T-helper 17 cell (primary cell): ENCODE data around the gene S100A11. TPM values are rescaled to one million over a fixed set of nuclear protein-coding genes. Genes with fewer than 3 reads are reported as not detected.
A peak's percentile ranks its signal among the peaks of the same experiment; 100 is the strongest.
"Not testable (repeated sequence)": the region's sequence is repeated elsewhere in the genome, so short reads cannot be mapped to it uniquely, and the experiment has no call there.

Experiments
- ATAC-seq: fragments of 150-1000 bp; cut with Tn5 transposase; 2 replicates; pipeline ENCODE4 v1.10.0; 2021; ENCODE audit warnings: mild to moderate bottlenecking, moderate library complexity
- DNase-seq, 3 donors: peaks; one replicate each; pipeline versions ENCODE4 v3.0.0 to v3.0.0-alpha.2; 2020 to 2021
- H3K9me3 ChIP-seq: one replicate; pipeline ENCODE4 v1.7.0; 2013; ENCODE audit warnings: low read length, mild to moderate bottlenecking; ENCODE audit not compliant: control insufficient read depth, poor library complexity, severe bottlenecking
- H3K27ac Mint-ChIP-seq: one replicate; pipeline ENCODE4 v1.8.0; 2022; ENCODE audit warnings: mild to moderate bottlenecking, moderate library complexity, mixed read lengths
- H3K27me3 Mint-ChIP-seq: one replicate; pipeline ENCODE4 v1.8.0; 2022; ENCODE audit warnings: mixed read lengths
- H3K36me3 Mint-ChIP-seq: one replicate; pipeline ENCODE4 v1.8.0; 2022; ENCODE audit warnings: low read depth, mixed read lengths
- H3K4me1 Mint-ChIP-seq: one replicate; pipeline ENCODE4 v1.8.0; 2022; ENCODE audit warnings: mild to moderate bottlenecking, mixed read lengths
- H3K4me3 Mint-ChIP-seq: one replicate; pipeline ENCODE4 v1.8.0; 2022; ENCODE audit warnings: mild to moderate bottlenecking, moderate library complexity, mixed read lengths
- total RNA-seq, 4 donors: library from RNA in 2 of 4; stranded (reverse) in 2 of 4; gene quantifications; one replicate each; pipeline ENCODE4 v1.2.3 and lab custom pipeline; 2022 to 2026

The S100A11 gene
- total RNA-seq (100 to 1,000 TPM in 1 of 2 donors, 10 to 100 TPM in 1; 76.4 to 117 TPM), total RNA-seq (lab: John Stamatoyannopoulos, UW) (16.0 to 60.6 reads per million in 2 donors)

DNA sequence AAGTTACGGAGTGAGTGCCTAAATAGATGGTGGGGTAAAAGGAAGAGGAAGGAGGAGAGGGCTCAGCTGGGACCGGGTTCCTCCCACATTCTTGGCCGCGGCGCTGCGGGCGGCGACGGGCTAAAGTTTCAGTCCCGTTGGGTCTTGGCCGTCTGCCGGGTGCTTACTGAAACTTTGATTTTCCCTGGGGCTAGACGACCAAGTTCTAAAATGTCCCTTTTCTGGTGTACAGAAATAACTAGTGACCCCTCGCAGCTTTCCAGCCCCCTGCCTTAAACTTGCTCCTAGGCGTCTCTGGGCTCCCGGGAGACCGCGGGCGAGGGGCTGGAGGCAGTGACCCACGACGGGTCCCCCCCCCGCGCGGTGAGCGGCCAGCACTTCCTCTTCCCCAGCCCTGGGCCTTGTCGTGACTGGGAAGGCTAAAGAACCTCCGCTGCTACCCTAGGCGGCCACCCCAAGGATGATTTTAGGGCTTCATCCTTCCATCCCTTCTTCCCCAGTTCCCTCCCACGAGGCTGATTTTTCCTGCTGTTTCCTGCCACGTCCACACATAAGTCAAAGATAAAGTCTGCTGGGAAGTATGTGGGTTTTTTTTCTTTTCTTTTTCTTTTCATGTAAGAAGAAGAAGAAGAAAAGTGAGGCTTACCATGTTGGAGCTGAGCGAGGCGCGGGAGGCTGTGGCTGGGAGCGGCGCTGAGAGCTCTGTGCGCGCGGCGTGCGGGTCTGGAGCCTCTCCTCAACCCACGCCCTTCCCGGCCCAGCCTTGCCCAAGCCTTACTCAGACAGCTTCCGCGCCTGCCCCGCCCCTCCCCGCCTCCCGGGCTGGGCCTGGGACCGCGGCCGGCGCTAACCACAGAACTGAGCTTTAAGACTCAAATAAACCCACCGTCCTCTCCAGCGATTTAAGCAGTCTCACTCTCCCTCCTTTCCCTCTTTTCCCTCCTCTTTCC is at the start of gene S100A11:
S100A11 (minus strand) TSS at position 738 of the 950 bp plus-strand sequence; CDS start at position 649, 89 bp downstream.
- H3K4me1 Mint-ChIP-seq, result peaks cover 33% of the 10 kb centered on the region
- H3K9me3 ChIP-seq, result no peaks in the 10 kb centered on the region
- H3K27me3 Mint-ChIP-seq, result no peaks in the 10 kb centered on the region
- ATAC-seq (peak; percentile 53), DNase-seq (peak; percentile 55 to 59 (median 57))
- peak within 1 kb of the TSS; percentile 99 for H3K27ac Mint-ChIP-seq
- peak within 1 kb of the TSS; percentile 98 for H3K4me3 Mint-ChIP-seq
- H3K36me3 Mint-ChIP-seq, result peaks cover 10% of the 10 kb centered on the region

DNA sequence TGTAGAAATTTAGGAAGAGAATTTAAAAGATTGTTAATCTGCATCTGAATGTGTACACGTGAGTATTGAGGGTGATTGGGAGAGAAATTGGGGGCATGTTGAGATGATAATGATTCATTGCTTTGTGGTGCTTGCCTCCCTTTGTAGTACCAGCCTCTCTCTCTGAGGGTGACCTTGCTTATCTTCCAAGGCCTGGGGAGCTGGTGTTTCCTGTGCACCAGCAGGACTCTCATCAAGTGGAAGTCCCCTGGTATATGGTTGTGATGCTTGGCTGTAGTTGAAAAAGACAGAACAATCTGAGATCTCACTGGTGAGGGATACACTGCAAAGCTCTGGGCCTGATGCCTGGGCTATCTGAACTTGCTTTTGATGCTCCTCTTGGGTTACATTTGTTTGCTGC is 48.0 kb upstream of the S100A11 start:
- Mint-ChIP-seq H3K27ac (no peak overlapping the region), H3K36me3 (no peaks in the 10 kb centered on the region), H3K4me1 (no peaks in the 10 kb centered on the region), H3K27me3 (peaks cover 22% of the 10 kb centered on the region), H3K4me3 (no peak overlapping the region)
- no peaks in the 10 kb centered on the region for H3K9me3 ChIP-seq
- ATAC-seq, result no peak
- DNase-seq, result no peak

DNA sequence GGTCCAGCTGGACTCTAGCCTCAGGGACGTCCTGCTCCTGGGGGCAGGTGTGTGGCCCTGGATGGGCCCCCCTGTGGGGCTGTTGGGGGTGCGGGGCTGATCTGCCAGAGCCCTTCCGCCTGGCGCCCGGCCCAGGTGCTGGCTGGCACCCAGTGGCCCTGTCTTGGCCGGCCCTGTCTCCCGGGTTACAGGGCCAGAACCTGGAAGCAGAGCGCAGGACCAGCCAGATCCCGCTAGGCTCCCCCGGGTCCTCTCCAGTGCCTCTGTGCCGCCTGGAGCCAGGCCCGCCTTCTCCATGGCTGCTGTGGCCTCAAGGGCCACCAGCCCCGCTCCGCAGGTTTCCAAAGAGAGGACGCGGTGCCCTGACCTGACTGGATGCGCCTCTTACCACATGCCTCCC is 44.2 kb upstream of the S100A11 start:
- H3K4me1 Mint-ChIP-seq, H3K9me3 ChIP-seq, ATAC-seq, H3K36me3 Mint-ChIP-seq, H3K4me3 Mint-ChIP-seq, H3K27ac Mint-ChIP-seq, DNase-seq: not testable (repeated sequence)
- peaks cover 44% of the 10 kb centered on the region for H3K27me3 Mint-ChIP-seq

DNA sequence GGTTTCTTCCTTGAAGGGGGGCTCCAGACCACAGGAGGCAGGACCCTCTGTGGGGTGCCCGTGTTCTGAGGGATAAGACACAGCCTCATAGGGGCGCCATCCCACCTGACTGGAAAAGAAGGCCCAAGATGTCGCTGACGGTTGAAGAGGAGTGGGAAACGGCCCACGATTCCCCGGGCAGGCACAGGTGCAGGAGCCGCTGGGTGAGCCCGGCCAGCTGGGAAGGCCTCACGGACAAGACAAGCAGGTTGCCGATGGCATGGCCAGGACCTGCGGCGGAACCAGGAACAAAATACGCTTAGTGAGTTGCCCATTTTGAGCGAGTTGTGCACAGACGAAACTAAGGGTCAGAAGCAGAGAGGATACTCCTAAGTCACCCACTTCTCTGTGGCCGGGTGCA is 43.7 kb upstream of the S100A11 start:
- not testable (repeated sequence) for DNase-seq, H3K27ac Mint-ChIP-seq, H3K36me3 Mint-ChIP-seq, H3K9me3 ChIP-seq, H3K4me3 Mint-ChIP-seq, ATAC-seq, H3K4me1 Mint-ChIP-seq
- peaks cover 47% of the 10 kb centered on the region for H3K27me3 Mint-ChIP-seq

DNA sequence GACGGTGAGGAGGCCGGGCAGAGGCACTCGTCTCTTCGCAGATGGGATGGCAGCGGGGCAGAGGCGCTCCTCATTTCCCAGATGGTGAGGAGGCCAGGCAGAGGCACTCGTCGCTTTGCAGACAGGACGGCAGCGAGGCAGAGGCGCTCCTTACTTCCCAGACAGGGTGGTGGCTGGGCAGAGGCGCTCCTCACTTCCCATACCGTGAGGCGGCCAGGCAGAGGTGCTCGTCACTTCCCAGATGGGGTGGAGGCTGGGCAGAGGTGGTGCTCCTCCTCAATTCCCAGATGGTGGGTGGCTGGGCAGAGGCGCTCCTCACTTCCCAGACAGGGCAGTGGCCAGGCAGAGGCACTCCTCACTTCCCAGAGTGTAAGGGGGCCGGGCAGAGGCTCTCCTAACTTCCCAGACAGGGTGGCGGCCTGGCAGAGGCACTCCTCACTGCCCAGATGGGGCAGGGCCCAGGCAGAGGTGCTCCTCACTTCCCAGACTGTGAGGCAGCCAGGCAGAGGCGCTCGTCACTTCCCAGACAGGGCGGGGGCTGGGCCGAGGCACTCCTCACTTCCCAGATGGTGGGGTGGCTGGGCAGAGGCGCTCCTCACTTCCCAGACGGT is 42.1 kb upstream of the S100A11 start:
- H3K36me3 Mint-ChIP-seq, result peaks cover 4% of the 10 kb centered on the region
- DNase-seq (no peak), ATAC-seq (no peak)
- H3K4me3 Mint-ChIP-seq, result no peak overlapping the region
- H3K27ac Mint-ChIP-seq, result no peak overlapping the region
- no peaks in the 10 kb centered on the region for H3K9me3 ChIP-seq
- H3K4me1 Mint-ChIP-seq, result no peaks in the 10 kb centered on the region
- peaks cover 59% of the 10 kb centered on the region for H3K27me3 Mint-ChIP-seq

DNA sequence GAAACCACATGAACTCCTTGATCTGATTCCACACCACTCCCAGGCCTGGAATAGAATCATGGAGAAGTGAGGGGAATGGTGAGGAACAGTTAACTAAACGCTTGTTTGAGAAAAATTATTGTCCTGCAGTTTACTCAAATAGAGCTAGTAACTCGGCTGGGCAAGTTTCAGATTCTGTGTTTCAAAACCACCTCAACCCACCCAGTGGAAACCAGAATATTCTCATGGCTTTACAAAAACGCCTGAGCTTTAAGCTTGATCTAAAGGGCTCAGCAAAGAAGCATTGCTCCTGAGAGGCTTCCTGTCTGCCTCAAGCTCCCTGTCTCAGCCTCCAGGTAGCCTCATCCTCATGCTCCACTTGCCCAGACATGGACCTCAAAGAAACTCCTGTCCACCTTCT is 35.5 kb upstream of the S100A11 start:
- no peak overlapping the region for H3K27ac Mint-ChIP-seq
- H3K27me3 Mint-ChIP-seq, result peaks cover 77% of the 10 kb centered on the region
- H3K36me3 Mint-ChIP-seq, result peaks cover 10% of the 10 kb centered on the region
- no peak for ATAC-seq
- no peaks in the 10 kb centered on the region for H3K4me1 Mint-ChIP-seq
- no peaks in the 10 kb centered on the region for H3K9me3 ChIP-seq
- H3K4me3 Mint-ChIP-seq, result no peak overlapping the region
- no peak for DNase-seq

DNA sequence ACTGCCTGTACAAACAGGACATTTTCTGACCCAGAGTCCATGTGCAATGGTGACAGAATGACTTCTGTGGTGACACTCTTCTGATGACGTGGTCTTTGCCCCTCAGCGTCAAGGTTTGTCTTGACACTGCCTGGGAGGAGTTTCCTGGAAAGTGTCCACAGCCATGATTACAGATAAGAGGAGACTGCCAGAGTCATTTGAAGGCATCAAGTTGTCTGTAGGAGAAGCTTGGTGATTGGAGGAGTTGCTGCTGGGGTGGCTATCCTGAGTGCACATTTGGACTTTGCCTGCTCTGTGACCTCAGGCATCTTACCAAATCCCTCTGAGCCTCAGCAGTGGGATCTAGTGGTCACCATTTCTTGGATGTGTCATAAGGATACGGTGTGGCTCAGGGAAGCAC is 34.3 kb upstream of the S100A11 start:
- H3K4me1 Mint-ChIP-seq, result no peaks in the 10 kb centered on the region
- ATAC-seq (no peak), DNase-seq (no peak)
- H3K27ac Mint-ChIP-seq, result no peak overlapping the region
- H3K27me3 Mint-ChIP-seq, result peaks cover 77% of the 10 kb centered on the region
- H3K9me3 ChIP-seq, result no peaks in the 10 kb centered on the region
- no peak overlapping the region for H3K4me3 Mint-ChIP-seq
- peaks cover 8% of the 10 kb centered on the region for H3K36me3 Mint-ChIP-seq

DNA sequence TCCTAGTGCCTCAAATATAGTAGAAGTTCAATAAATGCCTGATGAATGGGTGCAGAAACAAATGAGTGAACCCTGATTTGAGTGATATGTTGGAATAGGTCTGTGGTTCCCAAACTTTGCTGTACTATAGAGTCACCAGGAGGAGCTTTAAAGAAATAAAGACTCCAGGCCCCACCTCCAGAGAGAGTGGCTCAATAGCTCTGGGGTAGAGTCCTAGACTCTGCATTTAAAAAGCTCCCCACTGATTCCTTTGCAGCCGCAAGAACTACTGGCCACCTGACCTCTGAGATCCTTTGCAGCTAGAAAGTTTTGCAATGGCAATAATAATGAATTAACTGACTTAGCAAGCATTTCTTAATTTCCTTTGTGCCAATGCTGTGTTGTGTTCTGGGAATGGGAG is 31.1 kb upstream of the S100A11 start:
- no peaks in the 10 kb centered on the region for H3K9me3 ChIP-seq
- Mint-ChIP-seq H3K36me3 (peaks cover 6% of the 10 kb centered on the region), H3K27me3 (peaks cover 68% of the 10 kb centered on the region), H3K4me1 (no peaks in the 10 kb centered on the region), H3K4me3 (no peak overlapping the region), H3K27ac (no peak overlapping the region)
- ATAC-seq (no peak), DNase-seq (no peak)

DNA sequence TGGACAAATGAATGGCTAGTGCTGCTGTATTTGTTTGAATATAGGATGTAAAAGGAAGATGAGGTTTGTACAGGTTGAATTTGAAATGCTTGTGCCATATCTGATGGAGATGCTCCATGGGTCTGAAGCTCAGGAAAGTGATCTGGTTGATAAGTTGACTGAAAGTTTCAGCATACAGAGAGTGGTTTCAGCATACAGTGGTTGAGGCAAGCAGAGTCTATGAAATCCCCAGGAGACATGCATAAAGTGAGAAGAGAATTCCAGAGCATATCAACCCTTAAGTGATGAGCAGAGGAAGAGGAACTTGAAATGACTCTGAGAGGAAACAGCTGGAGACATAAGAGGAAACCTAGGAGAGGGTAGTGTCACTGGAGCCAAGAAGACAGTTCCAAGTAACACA is 30.3 kb upstream of the S100A11 start:
- Mint-ChIP-seq H3K4me1 (no peaks in the 10 kb centered on the region), H3K27me3 (peaks cover 61% of the 10 kb centered on the region), H3K27ac (no peak overlapping the region), H3K4me3 (no peak overlapping the region), H3K36me3 (peaks cover 4% of the 10 kb centered on the region)
- DNase-seq (no peak), ATAC-seq (no peak)
- no peaks in the 10 kb centered on the region for H3K9me3 ChIP-seq

DNA sequence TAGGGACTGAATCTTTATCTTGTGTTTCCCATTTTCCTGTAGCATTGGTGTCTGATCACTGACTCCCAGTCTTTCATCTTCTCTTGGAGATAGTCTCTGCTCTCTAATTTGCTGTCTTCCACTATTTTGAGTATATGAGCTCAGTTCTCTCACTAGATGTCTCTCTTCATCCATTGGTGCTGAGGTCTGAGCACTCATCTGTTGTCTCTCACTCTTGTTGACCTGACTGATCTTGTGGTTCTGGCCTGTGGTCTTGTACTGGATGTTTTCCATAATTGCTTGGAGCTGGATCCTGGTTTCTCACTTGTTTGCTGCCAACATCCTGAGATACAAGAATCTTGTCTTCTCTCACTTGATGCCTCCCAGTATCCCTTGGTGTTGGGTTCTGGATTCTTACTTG is 25.1 kb upstream of the S100A11 start:
- no peaks in the 10 kb centered on the region for H3K4me1 Mint-ChIP-seq
- H3K9me3 ChIP-seq, result no peaks in the 10 kb centered on the region
- H3K27ac Mint-ChIP-seq, result no peak overlapping the region
- peaks cover 31% of the 10 kb centered on the region for H3K27me3 Mint-ChIP-seq
- H3K36me3 Mint-ChIP-seq, result peaks cover 2% of the 10 kb centered on the region
- no peak for DNase-seq
- no peak overlapping the region for H3K4me3 Mint-ChIP-seq
- no peak for ATAC-seq

DNA sequence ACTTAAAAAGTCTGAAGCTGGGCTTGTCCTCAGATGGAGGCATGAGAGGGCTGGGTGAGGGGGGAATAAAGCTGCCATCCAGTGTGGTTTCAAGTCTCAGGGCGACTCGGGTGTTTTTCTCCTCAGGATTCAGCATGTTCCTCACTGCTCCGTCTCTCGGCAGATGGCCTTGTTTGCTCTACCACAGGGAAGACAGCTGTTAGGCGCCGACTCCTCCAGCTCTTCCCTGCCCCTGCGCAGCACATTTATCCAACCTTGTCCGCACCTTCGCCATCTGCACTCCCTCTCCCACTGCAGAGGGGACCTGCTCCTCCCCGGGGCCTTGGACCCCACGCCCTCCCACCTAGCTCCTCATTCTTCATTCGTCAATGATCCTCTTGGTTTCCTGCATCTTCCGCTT is 16.6 kb upstream of the S100A11 start:
- Mint-ChIP-seq H3K27me3 (peaks cover 27% of the 10 kb centered on the region), H3K27ac (peak overlapping the region; percentile 41), H3K36me3 (no peaks in the 10 kb centered on the region), H3K4me3 (no peak overlapping the region), H3K4me1 (peaks cover 9% of the 10 kb centered on the region)
- no peaks in the 10 kb centered on the region for H3K9me3 ChIP-seq
- DNase-seq (no peak), ATAC-seq (no peak)

DNA sequence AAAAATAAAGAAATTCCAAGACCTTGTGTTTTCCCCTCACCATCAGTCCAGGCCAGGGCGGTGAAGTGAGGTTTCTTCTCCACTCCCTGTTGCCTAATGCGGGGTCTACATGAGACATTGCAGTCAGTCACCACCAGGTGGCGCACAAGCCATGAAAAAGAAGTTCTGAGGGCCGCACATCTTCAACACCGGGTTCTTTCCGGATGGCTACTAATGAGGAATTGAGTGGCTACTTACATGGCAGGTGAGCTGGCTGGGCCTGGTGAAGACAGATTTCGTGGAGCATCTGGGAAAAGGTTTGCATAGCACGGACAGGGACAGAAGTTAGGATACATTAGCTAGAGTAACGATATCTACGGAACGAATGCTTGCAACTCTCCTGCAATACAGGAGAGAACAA is 15.8 kb upstream of the S100A11 start:
- peak; percentile 68 to 79 (median 71) for DNase-seq
- H3K9me3 ChIP-seq, result no peaks in the 10 kb centered on the region
- peak; percentile 22 for ATAC-seq
- no peak overlapping the region for H3K27ac Mint-ChIP-seq
- H3K27me3 Mint-ChIP-seq, result peaks cover 21% of the 10 kb centered on the region
- no peak overlapping the region for H3K4me3 Mint-ChIP-seq
- no peaks in the 10 kb centered on the region for H3K36me3 Mint-ChIP-seq
- H3K4me1 Mint-ChIP-seq, result peaks cover 17% of the 10 kb centered on the region

DNA sequence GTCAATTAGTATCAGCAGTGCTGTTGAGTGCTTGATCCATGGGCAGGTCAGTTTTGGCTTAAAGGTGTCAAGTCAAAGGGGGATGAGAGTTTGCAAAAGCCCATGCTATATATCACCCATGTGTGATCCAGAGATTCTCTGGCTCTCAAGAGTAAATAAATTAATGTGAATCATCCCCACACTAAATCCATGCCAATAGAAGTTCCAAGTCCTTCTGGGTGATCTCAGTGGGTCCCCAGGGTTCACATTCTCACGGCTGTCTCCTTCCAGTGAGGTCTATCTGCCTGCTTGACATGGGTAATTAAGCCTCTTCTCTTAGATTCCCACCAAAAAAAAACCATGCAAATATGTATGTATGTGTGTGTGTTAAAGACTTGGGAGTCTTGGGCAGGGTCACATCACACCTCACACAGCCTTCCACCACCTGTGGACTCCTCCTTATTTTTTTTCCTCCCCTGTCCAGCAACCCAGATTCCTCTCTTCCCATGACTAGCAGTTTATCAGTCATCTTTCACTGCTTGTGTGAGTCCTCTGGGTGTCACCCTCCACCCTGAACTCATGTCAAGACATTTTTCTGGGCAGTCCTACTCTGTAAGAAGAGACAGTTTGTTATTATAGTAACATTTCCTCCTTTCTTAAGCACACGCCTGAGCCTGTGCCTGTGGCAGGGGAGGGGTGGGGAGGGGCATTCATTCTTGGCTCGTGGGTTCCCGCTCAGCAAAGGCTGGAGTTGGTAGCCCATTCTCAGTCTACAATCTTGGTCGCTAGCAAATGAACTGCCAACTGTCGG is 14.3 kb upstream of the S100A11 start:
- Mint-ChIP-seq H3K4me3 (no peak overlapping the region), H3K36me3 (no peaks in the 10 kb centered on the region), H3K27ac (peak overlapping the region; percentile 72), H3K4me1 (peaks cover 20% of the 10 kb centered on the region), H3K27me3 (peaks cover 20% of the 10 kb centered on the region)
- no peaks in the 10 kb centered on the region for H3K9me3 ChIP-seq
- ATAC-seq (no peak), DNase-seq (no peak)
